Natural killer cell (primary cell): ENCODE data around the gene TBX5. TPM values are rescaled to one million over a fixed set of nuclear protein-coding genes. Genes with fewer than 3 reads are reported as not detected.

Source experiments
- ATAC-seq, 3 donors: fragments of 150-1000 bp in 2 of 3; fragments of 200-7000 bp in 1 of 3; cut with Tn5 transposase; 1 replicate in 1 of 3; 2 replicates in 2 of 3; pipeline ENCODE4 v1.10.0; 2021; ENCODE audit warnings: mild to moderate bottlenecking in 2 of 3, moderate library complexity in 2 of 3
- DNase-seq, 2 donors: peaks; one replicate each; pipeline versions ENCODE4 v3.0.0 to v3.0.0-alpha.2; 2013 to 2021; ENCODE audit warnings: mixed read lengths in 1 of 2
- H3K27ac ChIP-seq: one replicate; pipeline ENCODE4 v1.5.1; 2013; ENCODE audit warnings: mild to moderate bottlenecking, low read length
- H3K27me3 ChIP-seq: one replicate; pipeline ENCODE4 v1.6.1; 2013; ENCODE audit warnings: low read length; ENCODE audit not compliant: control insufficient read depth, insufficient read depth
- H3K36me3 ChIP-seq: one replicate; pipeline ENCODE4 v1.6.1; 2013; ENCODE audit warnings: low read length; ENCODE audit not compliant: control insufficient read depth, insufficient read depth
- H3K4me1 ChIP-seq: one replicate; pipeline ENCODE4 v1.6.1; 2013; ENCODE audit warnings: low read length; ENCODE audit not compliant: control insufficient read depth, insufficient read depth
- H3K4me3 ChIP-seq: one replicate; pipeline ENCODE4 v1.5.1; 2013; ENCODE audit warnings: low read length
- H3K9me3 ChIP-seq: one replicate; pipeline ENCODE4 v1.6.1; 2013; ENCODE audit warnings: low read length; ENCODE audit not compliant: control insufficient read depth, insufficient read depth
- H3K27ac Mint-ChIP-seq, 2 donors: one replicate each; pipeline ENCODE4 v1.8.0; 2022; ENCODE audit warnings: mild to moderate bottlenecking in 2 of 2, mixed read lengths in 2 of 2, moderate library complexity in 1 of 2
- H3K27me3 Mint-ChIP-seq, 2 donors: one replicate each; pipeline ENCODE4 v1.8.0; 2022; ENCODE audit warnings: low read depth in 2 of 2, mixed read lengths in 2 of 2
- H3K36me3 Mint-ChIP-seq: one replicate; pipeline ENCODE4 v1.8.0; 2022; ENCODE audit warnings: mixed read lengths
- H3K4me1 Mint-ChIP-seq, 2 donors: one replicate each; pipeline ENCODE4 v1.8.0; 2022; ENCODE audit warnings: mixed read lengths in 2 of 2
- H3K4me3 Mint-ChIP-seq: one replicate; pipeline ENCODE4 v1.8.0; 2022; ENCODE audit warnings: mild to moderate bottlenecking, moderate library complexity, mixed read lengths
- H3K9me3 Mint-ChIP-seq, 2 donors: one replicate each; pipeline ENCODE4 v1.8.0; 2022; ENCODE audit warnings: mixed read lengths in 2 of 2
- CTCF ChIP-seq: fragments of 200-600 bp; IDR thresholded peaks from one replicate; pipeline ENCODE4 v1.8.0; 2022; ENCODE audit warnings: antibody characterized with exemption
- WGBS: methylation state at CpG from one replicate; pipeline ENCODE4 v1.1.7; 2013; ENCODE audit warnings: missing lambda C conversion rate; ENCODE audit not compliant: insufficient coverage; 5-methylcytosine and 5-hydroxymethylcytosine counted together
- intact Hi-C: fragments of 100-400 bp; cut with micrococcal nuclease; formaldehyde crosslinking; loops from one replicate; pipeline ENCODE4 v1.14.2; 2022
- total RNA-seq, 4 donors: library from RNA; stranded (reverse); fragments of 120-200 nt in 1 of 4; gene quantifications; one replicate each; pipeline versions ENCODE4 v1.2.3 to v1.2.4, GENCODE V29; 2013 to 2022

The TBX5 gene
- not detected for total RNA-seq
- total RNA-seq (2013) = not detected

- ATAC-seq (no peak), DNase-seq (no peak)
- TF ChIP-seq CTCF = no peak
- 4% methylated on average over 39 of the region's 39 CpGs for WGBS
- intact Hi-C loops = no loop called here
- H3K4me3 ChIP-seq = no peak within 1 kb of the TSS
- H3K9me3 ChIP-seq = no peaks in the 10 kb centered on the region
- H3K27ac ChIP-seq = no peak within 1 kb of the TSS
- Mint-ChIP-seq H3K27ac (no peak within 1 kb of the TSS), H3K27me3 (peaks cover 79 to 93% of the 10 kb centered on the region in 2 donors), H3K9me3 (no peaks in the 10 kb centered on the region), H3K4me1 (no peaks in the 10 kb centered on the region), H3K36me3 (peaks cover 12% of the 10 kb centered on the region), H3K4me3 (no peak within 1 kb of the TSS)
- H3K27me3 ChIP-seq = peaks cover 53% of the 10 kb centered on the region
- H3K36me3 ChIP-seq = no peaks in the 10 kb centered on the region
- H3K4me1 ChIP-seq = peaks cover 5% of the 10 kb centered on the region
Observed at GRCh38 chr12:114405519-114406271, at the start of gene TBX5. TBX5 (minus strand) TSS chr12:114406144; CDS start chr12:114403898, 2,246 bp downstream.

- Histone ChIP-seq H3K4me1 (no peaks in the 10 kb centered on the region), H3K27ac (no peak overlapping the region), H3K27me3 (peaks cover 15% of the 10 kb centered on the region), H3K4me3 (no peak overlapping the region), H3K36me3 (no peaks in the 10 kb centered on the region), H3K9me3 (no peaks in the 10 kb centered on the region)
- Mint-ChIP-seq H3K4me3 (no peak overlapping the region), H3K36me3 (no peaks in the 10 kb centered on the region), H3K27me3 (peaks cover 45 to 61% of the 10 kb centered on the region in 2 donors), H3K27ac (no peak overlapping the region), H3K4me1 (no peaks in the 10 kb centered on the region), H3K9me3 (no peaks in the 10 kb centered on the region)
- TF ChIP-seq CTCF = no peak
- DNase-seq (no peak), ATAC-seq (no peak)
- WGBS = 32% methylated on average over 2 of the region's 2 CpGs
- intact Hi-C loops = no loop called here
Observed at GRCh38 chr12:114451657-114452056, 45.7 kb upstream of the TBX5 start.

- intact Hi-C loops = no loop called here
- H3K36me3 Mint-ChIP-seq = no peaks in the 10 kb centered on the region
- Histone ChIP-seq H3K27ac (no peak overlapping the region), H3K4me3 (no peak overlapping the region), H3K9me3 (no peaks in the 10 kb centered on the region), H3K4me1 (no peaks in the 10 kb centered on the region), H3K36me3 (no peaks in the 10 kb centered on the region), H3K27me3 (peaks cover 20% of the 10 kb centered on the region)
- 1% methylated on average over 5 of the region's 7 CpGs for WGBS
- TF ChIP-seq CTCF = no peak
- ATAC-seq = no peak
- DNase-seq = no peak
- no peaks in the 10 kb centered on the region for H3K4me1 Mint-ChIP-seq
- H3K27me3 Mint-ChIP-seq = peaks cover 46 to 62% of the 10 kb centered on the region in 2 donors
- no peaks in the 10 kb centered on the region for H3K9me3 Mint-ChIP-seq
- H3K4me3 Mint-ChIP-seq = no peak overlapping the region
- H3K27ac Mint-ChIP-seq = no peak overlapping the region
Observed at GRCh38 chr12:114450515-114451300, 44.8 kb upstream of the TBX5 start.
